Measurements from ENCODE around the gene ABCF1. TPM values are rescaled to one million over a fixed set of nuclear protein-coding genes. Genes with fewer than 3 reads are reported as not detected.

The ABCF1 gene
- total and polyA plus RNA-seq, 4 donors = 20.4 to 33.9 (median 26.1) TPM

- DNase-seq (ENCODE audit: low spot score) = no peak
- Histone ChIP-seq H3K4me3 (ENCODE audit: low read depth in 1 of 3, low read length in 3 of 3) (no peak overlapping the region), H3K9ac (ENCODE audit: low read depth in 1 of 2, low read length in 2 of 2) (no peak overlapping the region), H3K36me3 (ENCODE audit: control insufficient read depth in 4 of 4, insufficient read depth in 3 of 4, low read depth in 1 of 4, low read length in 3 of 4) (peaks cover 0 to 29% (median 12%) of the 10 kb centered on the region in 4 donors), H3K27ac (ENCODE audit: low read depth in 1 of 2, low read length in 2 of 2) (no peak overlapping the region), H3K9me3 (ENCODE audit: control insufficient read depth in 4 of 4, low read length in 3 of 4) (no peaks in the 10 kb centered on the region), H3K27me3 (ENCODE audit: control insufficient read depth in 4 of 4, insufficient read depth in 4 of 4, low read length in 3 of 4) (no peaks in the 10 kb centered on the region), H3K4me1 (ENCODE audit: control insufficient read depth in 4 of 4, insufficient read depth in 4 of 4, low read length in 3 of 4) (peaks cover 4 to 27% (median 17%) of the 10 kb centered on the region in 4 donors)
- TF ChIP-seq HNF4A (conservative IDR thresholded peaks at IDR 0.05) (no peak), TAF1 (conservative IDR thresholded peaks at IDR 0.05) (no peak), SP1 (IDR thresholded peaks at IDR 0.05) (no peak), RXRA (IDR thresholded peaks at IDR 0.05) (no peak), CTCF (IDR thresholded peaks at IDR 0.05; ENCODE audit: low read depth, low read length, missing input control) (no peak), NR2F2 (IDR thresholded peaks at IDR 0.05) (no peak), RAD21 (IDR thresholded peaks at IDR 0.05) (no peak), MAX (IDR thresholded peaks at IDR 0.05) (no peak), EGR1 (IDR thresholded peaks at IDR 0.05; ENCODE audit: low read depth in 2 of 2) (no peak), YY1 (IDR thresholded peaks at IDR 0.05) (no peak), REST (IDR thresholded peaks at IDR 0.05) (no peak), GABPA (IDR thresholded peaks at IDR 0.05 in 1 of 2, conservative IDR thresholded peaks at IDR 0.05 in 1 of 2) (no peak), FOXA2 (IDR thresholded peaks at IDR 0.05) (no peak), FOXA1 (IDR thresholded peaks at IDR 0.05) (no peak), JUND (IDR thresholded peaks at IDR 0.05) (no peak), ATF3 (IDR thresholded peaks at IDR 0.05) (no peak), HNF4G (IDR thresholded peaks at IDR 0.05) (no peak), ZBTB33 (IDR thresholded peaks at IDR 0.05) (no peak)
- WGBS = 91% methylated on average over 4 of the region's 4 CpGs
These were observed 16.8 kb upstream of the ABCF1 start for GRCh38 chr6:30554404-30554803.

Data from liver (tissue), 9 donors.